ENCODE results near the gene SPECC1.

DNA sequence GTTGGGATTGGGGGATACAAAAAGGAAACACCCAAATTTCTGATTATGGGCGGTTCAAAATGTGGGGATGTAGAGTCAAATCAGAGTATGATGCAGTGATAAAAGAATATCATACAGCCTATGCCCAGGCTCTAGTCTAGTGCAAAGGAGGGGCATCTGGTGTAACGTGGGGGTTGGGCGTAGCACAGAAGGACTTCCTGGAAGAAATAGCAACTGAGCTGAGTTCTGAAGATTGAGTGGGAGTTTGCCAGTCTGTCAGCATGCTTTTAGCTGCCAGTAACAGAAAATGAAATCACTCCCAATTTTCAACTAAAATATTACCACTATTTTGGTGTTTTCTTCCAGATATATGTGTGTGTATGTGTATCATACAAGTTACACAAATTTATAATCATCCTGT lies 196.9 kb downstream of the SPECC1 start:
- no peak for TF ChIP-seq CTCF (IDR thresholded peaks at IDR 0.05)
- TF ChIP-seq POLR2A (IDR thresholded peaks at IDR 0.05), result no peak

Measured in lower leg skin (tissue), 3 donors.